Chondrocyte (in vitro differentiated cells): ENCODE data around the gene KDM4F. TPM values are rescaled to one million over a fixed set of nuclear protein-coding genes. Genes with fewer than 3 reads are reported as not detected.

Experiments
- DNase-seq: peaks from one replicate; pipeline ENCODE4 v3.0.0; 2021; ENCODE audit warnings: mixed read lengths, low spot score
- H3K27ac Mint-ChIP-seq: one replicate; pipeline ENCODE4 v1.8.0; 2021; ENCODE audit warnings: mild to moderate bottlenecking, moderate library complexity, mixed read lengths; ENCODE audit not compliant: unreplicated experiment
- H3K27me3 Mint-ChIP-seq: 2 replicates; pipeline ENCODE4 v1.8.0; 2021; ENCODE audit warnings: low read depth, mixed read lengths
- H3K36me3 Mint-ChIP-seq: 2 replicates; pipeline ENCODE4 v1.8.0; 2021; ENCODE audit warnings: low read depth, mixed read lengths
- H3K4me1 Mint-ChIP-seq: 2 replicates; pipeline ENCODE4 v1.8.0; 2021; ENCODE audit warnings: low read depth, mild to moderate bottlenecking, mixed read lengths
- H3K4me3 Mint-ChIP-seq: one replicate; pipeline ENCODE4 v1.8.0; 2021; ENCODE audit warnings: mild to moderate bottlenecking, moderate library complexity, mixed read lengths; ENCODE audit not compliant: unreplicated experiment
- H3K9me3 Mint-ChIP-seq: 2 replicates; pipeline ENCODE4 v1.8.0; 2021; ENCODE audit warnings: low read depth, mixed read lengths
- CTCF ChIP-seq: fragments of 200-600 bp; sonication (generic); IDR thresholded peaks from 2 replicates; pipeline ENCODE4 v1.5.0; 2021; ENCODE audit warnings: antibody characterized with exemption, mild to moderate bottlenecking, moderate library complexity
- total RNA-seq: library from RNA; stranded (reverse); gene quantifications from 3 replicates; pipeline ENCODE4 v1.2.1, GENCODE V29; 2021

The KDM4F gene
- total RNA-seq, 1 donor from 2014 or later, result not detected

DNA sequence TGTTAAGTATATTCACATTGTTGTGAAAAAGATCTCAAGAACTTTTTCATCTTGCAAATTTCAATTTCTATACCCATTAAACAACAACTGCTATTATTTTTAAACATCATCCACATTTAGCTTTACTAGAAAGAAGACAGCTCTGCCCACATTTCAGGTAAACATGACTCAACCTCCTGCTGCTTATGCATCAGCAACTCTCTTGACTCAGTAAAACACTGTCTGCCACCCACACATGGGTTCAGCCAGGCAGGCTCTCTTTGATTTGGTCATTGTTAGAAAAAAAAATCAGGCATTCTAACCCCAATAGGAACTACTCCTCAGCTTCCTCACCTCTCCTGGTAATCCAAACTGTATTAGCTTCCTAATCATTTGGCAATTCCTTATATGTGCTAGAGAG is 35.3 kb downstream of the KDM4F start:
- Mint-ChIP-seq H3K9me3 (no peaks in the 10 kb centered on the region), H3K36me3 (peaks cover 2% of the 10 kb centered on the region), H3K4me1 (peaks cover 36% of the 10 kb centered on the region), H3K27me3 (no peaks in the 10 kb centered on the region), H3K4me3 (no peak overlapping the region), H3K27ac (peak overlapping the region; percentile 14)
- TF ChIP-seq CTCF, result no peak
- DNase-seq, result no peak

DNA sequence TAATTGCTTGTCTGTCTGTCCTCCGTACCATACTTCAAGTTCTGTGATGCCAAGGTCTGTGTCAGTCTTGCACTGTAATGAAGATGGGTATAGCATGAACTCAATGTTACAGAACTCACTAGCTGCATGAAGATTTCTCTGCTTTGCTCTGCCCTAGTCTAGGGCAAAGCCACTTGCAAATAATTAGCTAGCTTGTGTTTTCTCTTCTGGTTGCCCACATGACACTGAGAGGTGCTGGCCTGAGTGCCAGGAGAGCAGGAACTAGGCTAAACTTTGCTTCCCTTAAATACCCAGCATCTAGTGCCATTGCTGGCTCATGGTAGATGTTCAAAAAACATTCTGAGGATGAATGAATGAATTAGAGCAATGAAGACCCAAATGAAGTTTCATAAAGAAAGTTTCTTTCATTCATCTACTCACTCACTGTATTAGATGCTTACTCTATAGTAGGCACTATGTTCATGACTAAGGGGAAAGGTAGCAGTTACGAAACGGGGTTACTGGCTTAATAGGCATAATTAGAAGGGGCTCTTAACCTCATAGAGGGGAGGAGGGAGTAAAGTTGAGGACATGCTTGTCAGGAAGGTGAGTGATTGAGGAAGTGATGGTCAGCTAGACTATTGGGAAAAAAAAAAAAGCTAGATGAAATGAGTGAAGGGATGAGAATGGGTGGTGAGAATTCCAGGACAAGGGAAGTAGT is 36.0 kb downstream of the KDM4F start:
- Mint-ChIP-seq H3K36me3 (peaks cover 2% of the 10 kb centered on the region), H3K4me3 (no peak overlapping the region), H3K27ac (no peak overlapping the region), H3K9me3 (no peaks in the 10 kb centered on the region), H3K4me1 (peaks cover 37% of the 10 kb centered on the region), H3K27me3 (no peaks in the 10 kb centered on the region)
- no peak for TF ChIP-seq CTCF
- no peak for DNase-seq

DNA sequence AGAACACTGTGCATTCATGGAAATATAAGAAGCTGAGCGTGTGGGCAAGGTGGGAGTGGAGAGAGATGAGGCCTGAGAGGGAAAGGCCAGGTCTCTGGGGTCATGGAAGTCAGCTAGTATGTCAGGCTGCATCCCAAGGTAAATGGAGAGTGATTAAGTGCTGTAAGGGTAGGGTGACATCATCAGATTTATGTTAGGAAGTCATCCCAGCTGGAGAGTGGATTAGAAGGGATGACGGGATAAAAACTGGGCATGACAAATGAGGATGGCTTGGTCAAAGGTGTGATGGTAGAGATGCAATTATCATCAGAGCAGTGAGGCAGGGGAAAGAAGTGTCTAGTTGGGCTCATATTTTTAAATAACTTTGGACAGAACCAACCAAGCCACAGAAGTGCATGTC is 36.9 kb downstream of the KDM4F start:
- Mint-ChIP-seq H3K36me3 (peaks cover 2% of the 10 kb centered on the region), H3K4me3 (no peak overlapping the region), H3K9me3 (no peaks in the 10 kb centered on the region), H3K27ac (no peak overlapping the region), H3K4me1 (peaks cover 38% of the 10 kb centered on the region), H3K27me3 (no peaks in the 10 kb centered on the region)
- DNase-seq, result no peak
- TF ChIP-seq CTCF, result no peak

GRCh38 chr11:95086836-95087570 is 37.8 kb downstream of the KDM4F start:
- H3K4me1 Mint-ChIP-seq, result peaks cover 38% of the 10 kb centered on the region
- no peak overlapping the region for H3K4me3 Mint-ChIP-seq
- H3K27ac Mint-ChIP-seq, result no peak overlapping the region
- H3K27me3 Mint-ChIP-seq, result no peaks in the 10 kb centered on the region
- no peaks in the 10 kb centered on the region for H3K9me3 Mint-ChIP-seq
- no peak for TF ChIP-seq CTCF
- DNase-seq, result no peak
- peaks cover 2% of the 10 kb centered on the region for H3K36me3 Mint-ChIP-seq

DNA sequence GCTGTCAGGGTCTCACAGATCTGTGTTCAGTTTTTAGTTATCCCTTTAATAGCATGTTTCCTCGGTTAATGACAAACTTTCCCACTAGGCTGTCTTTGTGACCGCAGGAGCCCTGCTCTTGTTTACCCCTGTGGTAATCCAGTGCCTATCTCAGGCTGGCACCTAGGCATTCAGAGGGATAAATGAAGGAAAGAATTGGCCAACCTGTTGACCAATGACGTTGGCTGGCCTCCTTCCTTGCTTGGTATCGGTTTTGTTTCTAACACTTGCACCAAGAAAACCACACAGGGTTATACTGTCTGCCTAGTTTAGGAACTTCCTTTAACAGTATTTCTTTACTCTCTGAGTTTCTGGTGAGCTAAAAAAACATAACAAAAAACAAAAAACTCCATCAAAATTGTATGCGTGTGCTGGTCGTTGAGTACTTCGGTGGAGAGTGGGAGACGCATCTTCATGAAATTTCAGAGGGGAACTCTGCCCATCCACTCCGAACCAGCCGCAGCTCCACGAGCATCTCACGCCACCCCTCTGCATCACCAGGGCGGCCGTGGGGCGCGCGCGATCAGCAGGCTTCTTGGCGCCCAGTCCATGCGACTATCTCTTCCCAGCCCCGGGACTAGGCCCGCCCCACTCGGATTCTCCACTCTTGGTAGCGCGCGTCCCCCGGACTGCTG is 39.9 kb downstream of the KDM4F start:
- Mint-ChIP-seq H3K4me1 (peaks cover 50% of the 10 kb centered on the region), H3K27ac (peak overlapping the region; percentile 84), H3K4me3 (peak overlapping the region; percentile 74), H3K36me3 (peaks cover 2% of the 10 kb centered on the region), H3K9me3 (no peaks in the 10 kb centered on the region), H3K27me3 (no peaks in the 10 kb centered on the region)
- DNase-seq, result no peak
- no peak for TF ChIP-seq CTCF
